22Rv1 (cell line): ENCODE results near the gene DIS3.

Experiments
- CTCF ChIP-seq: fragments of 450-650 bp; IDR thresholded peaks from 2 replicates; pipeline ENCODE4 v1.5.1; 2017; ENCODE audit warnings: mild to moderate bottlenecking
- ZFX ChIP-seq: fragments of 450-650 bp; IDR thresholded peaks from 2 replicates; pipeline ENCODE4 v1.6.1; 2017; ENCODE audit warnings: antibody characterized with exemption, borderline replicate concordance

GRCh38 chr13:72823081-72823480, 41.4 kb upstream of the DIS3 start:
- TF ChIP-seq CTCF (no peak), ZFX (no peak)
